ENCODE results near the gene SPDEF. TPM values are rescaled to one million over a fixed set of nuclear protein-coding genes. Genes with fewer than 3 reads are reported as not detected.

SPDEF gene
- total and polyA plus RNA-seq, 10 of the 15 experiments (the other 5 are each of a cell fraction or from before 2014, with no cell fraction given) = not detected

- no peak overlapping the region for H3K4me3 ChIP-seq
- H3K4me1 ChIP-seq (ENCODE audit: control insufficient read depth, insufficient read depth, low read length) = no peaks in the 10 kb centered on the region
- H3K9me3 ChIP-seq (replicated peaks; ENCODE audit: control insufficient read depth, insufficient read depth, low read length) = no peaks in the 10 kb centered on the region
- ChIA-PET RAD21 (ENCODE audit: unreplicated experiment) (interaction anchor here (1.2 kb wide), 1 partner anchor 76 kb away, joined by 6 read pairs; no protein-coding TSS in a partner anchor), POLR2A (no interaction called here), SMC1A (ENCODE audit: uncharacterized antibody, unreplicated experiment) (interaction anchor here (1.0 kb wide), 1 partner anchor 74 kb away, joined by 4 read pairs; no protein-coding TSS in a partner anchor), CTCF (no interaction called here)
- H3K9ac ChIP-seq (ENCODE audit: control insufficient read depth, insufficient read depth, low read length) = no peak overlapping the region
- no peaks in the 10 kb centered on the region for H4K20me1 ChIP-seq (ENCODE audit: control insufficient read depth, insufficient read depth)
- H3K4me2 ChIP-seq (ENCODE audit: control insufficient read depth, insufficient read depth) = no peak overlapping the region
- H2AFZ ChIP-seq (ENCODE audit: control insufficient read depth, low read depth, low read length) = no peak overlapping the region
- ATAC-seq (no peak), FAIRE-seq (no peak), DNase-seq (ENCODE audit: low read depth, low spot score) (no peak)
- no peaks in the 10 kb centered on the region for H3K36me3 ChIP-seq (ENCODE audit: control insufficient read depth in 2 of 2, insufficient read depth in 2 of 2, low read length in 1 of 2)
- 67% methylated on average over 3 of the region's 3 CpGs for WGBS (ENCODE audit: insufficient coverage, insufficient replicate concordance, low lambda C conversion rate, missing lambda C conversion rate)
- intact Hi-C loops (cut with micrococcal nuclease; ENCODE audit: unreplicated experiment) = no loop called here
- in situ Hi-C loops (cut with MboI) = no loop called here
- no peak for TF ChIP-seq HDAC2 (IDR thresholded peaks at IDR 0.05)
- H3K79me2 ChIP-seq (ENCODE audit: control insufficient read depth, insufficient read depth, low read length) = no peaks in the 10 kb centered on the region
- no peak overlapping the region for H3K27ac ChIP-seq (ENCODE audit: control insufficient read depth, insufficient read depth)
- no peaks in the 10 kb centered on the region; a peak in 1 of 4 replicates for H3K27me3 ChIP-seq (replicated peaks in 1 of 2; ENCODE audit: control insufficient read depth in 2 of 2, insufficient read depth in 2 of 2, low read length in 1 of 2)
- BruUV-seq (replicated peaks) = no TSS peak
These were observed 19.7 kb downstream of the SPDEF start for GRCh38 chr6:34536251-34536958.

GRCh38 chr6:34535646-34536045, 20.5 kb downstream of the SPDEF start:
- WGBS (ENCODE audit: insufficient coverage, insufficient replicate concordance, low lambda C conversion rate, missing lambda C conversion rate) = 45% methylated on average over 11 of the region's 11 CpGs
- SMC1A ChIA-PET (ENCODE audit: uncharacterized antibody, unreplicated experiment) = interaction anchor here (1.0 kb wide), 1 partner anchor 73 kb away, joined by 4 read pairs; no protein-coding TSS in a partner anchor
- H3K27ac ChIP-seq (ENCODE audit: control insufficient read depth, insufficient read depth) = no peak overlapping the region
- no peak for ATAC-seq
- no peak for DNase-seq (ENCODE audit: low read depth, low spot score)
- H3K36me3 ChIP-seq (ENCODE audit: control insufficient read depth in 2 of 2, insufficient read depth in 2 of 2, low read length in 1 of 2) = no peaks in the 10 kb centered on the region
- RAD21 ChIA-PET (ENCODE audit: unreplicated experiment) = interaction anchor here (1.2 kb wide), 1 partner anchor 75 kb away, joined by 6 read pairs; no protein-coding TSS in a partner anchor
- H3K9me3 ChIP-seq (replicated peaks; ENCODE audit: control insufficient read depth, insufficient read depth, low read length) = no peaks in the 10 kb centered on the region
- H3K4me1 ChIP-seq (ENCODE audit: control insufficient read depth, insufficient read depth, low read length) = no peaks in the 10 kb centered on the region
- CTCF ChIA-PET = interaction anchor here (0.5 kb wide), 1 partner anchor 367 kb away, joined by 5 read pairs; no protein-coding TSS in a partner anchor
- POLR2A ChIA-PET = interaction anchor here (0.9 kb wide), 1 partner anchor 13 kb away, joined by 3 read pairs; no protein-coding TSS in a partner anchor
- H4K20me1 ChIP-seq (ENCODE audit: control insufficient read depth, insufficient read depth) = no peaks in the 10 kb centered on the region
- H2AFZ ChIP-seq (ENCODE audit: control insufficient read depth, low read depth, low read length) = no peak overlapping the region
- no peak overlapping the region for H3K9ac ChIP-seq (ENCODE audit: control insufficient read depth, insufficient read depth, low read length)
- intact Hi-C loops (cut with micrococcal nuclease; ENCODE audit: unreplicated experiment) (no loop called here), in situ Hi-C loops (cut with MboI) (no loop called here)
- no peaks in the 10 kb centered on the region for H3K79me2 ChIP-seq (ENCODE audit: control insufficient read depth, insufficient read depth, low read length)
- TF ChIP-seq ZNF622 (IDR thresholded peaks at IDR 0.05) (no peak), NFXL1 (IDR thresholded peaks at IDR 0.05; ENCODE audit: borderline replicate concordance) (no peak), CEBPZ (IDR thresholded peaks at IDR 0.05; ENCODE audit: low read depth, low read length) (no peak), SMARCA5 (IDR thresholded peaks at IDR 0.05) (no peak), POLR2AphosphoS2 (IDR thresholded peaks at IDR 0.05; ENCODE audit: low read depth, low read length) (no peak), ELK1 (IDR thresholded peaks at IDR 0.05; ENCODE audit: low read depth, low read length) (no peak), CBX3 (IDR thresholded peaks at IDR 0.05; ENCODE audit: borderline replicate concordance, low read depth) (no peak), ZBED1 (IDR thresholded peaks at IDR 0.05; ENCODE audit: borderline replicate concordance) (no peak)
- H3K27me3 ChIP-seq (replicated peaks in 1 of 2; ENCODE audit: control insufficient read depth in 2 of 2, insufficient read depth in 2 of 2, low read length in 1 of 2) = no peaks in the 10 kb centered on the region; a peak in 1 of 4 replicates
- H3K4me2 ChIP-seq (ENCODE audit: control insufficient read depth, insufficient read depth) = no peak overlapping the region
- no peak overlapping the region for H3K4me3 ChIP-seq
- no TSS peak for BruUV-seq (replicated peaks)
- FAIRE-seq = no peak

All from GM12878 (cell line).